ENCODE results near the gene KCNK10. TPM values are rescaled to one million over a fixed set of nuclear protein-coding genes. Genes with fewer than 3 reads are reported as not detected.

The KCNK10 gene
- total RNA-seq, 2 donors from 2014 or later = not detected

DNA sequence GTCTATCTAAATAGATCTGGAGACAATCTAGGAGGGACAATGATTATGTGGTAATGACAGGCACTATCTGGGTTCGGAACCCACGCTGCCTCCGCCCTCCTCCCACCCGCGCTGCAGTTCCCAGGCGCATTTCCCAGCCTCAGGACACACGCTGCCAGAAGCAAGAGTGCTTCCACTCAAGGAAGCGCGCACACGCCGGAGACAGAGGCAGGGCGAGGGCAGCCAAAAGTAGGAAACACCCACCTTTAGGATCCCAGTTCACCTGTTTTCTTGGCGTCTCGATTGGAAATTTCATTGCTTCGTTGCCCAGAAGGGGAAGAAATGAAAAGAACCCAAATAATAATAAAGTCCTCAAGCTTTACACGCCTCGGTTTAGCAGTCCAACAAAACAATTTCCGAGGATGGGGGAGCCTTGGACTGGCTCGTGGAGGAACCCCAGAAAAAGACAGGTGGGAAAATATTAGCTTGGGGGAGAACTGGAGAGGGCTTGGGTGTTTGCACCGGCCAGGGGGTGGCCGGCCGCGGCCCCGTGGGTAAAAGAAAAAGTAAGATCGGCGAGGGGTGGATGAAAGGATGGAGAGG is 474 bp downstream of the KCNK10 start:
- intact Hi-C loops (cut with DNase I) = no loop called here

DNA sequence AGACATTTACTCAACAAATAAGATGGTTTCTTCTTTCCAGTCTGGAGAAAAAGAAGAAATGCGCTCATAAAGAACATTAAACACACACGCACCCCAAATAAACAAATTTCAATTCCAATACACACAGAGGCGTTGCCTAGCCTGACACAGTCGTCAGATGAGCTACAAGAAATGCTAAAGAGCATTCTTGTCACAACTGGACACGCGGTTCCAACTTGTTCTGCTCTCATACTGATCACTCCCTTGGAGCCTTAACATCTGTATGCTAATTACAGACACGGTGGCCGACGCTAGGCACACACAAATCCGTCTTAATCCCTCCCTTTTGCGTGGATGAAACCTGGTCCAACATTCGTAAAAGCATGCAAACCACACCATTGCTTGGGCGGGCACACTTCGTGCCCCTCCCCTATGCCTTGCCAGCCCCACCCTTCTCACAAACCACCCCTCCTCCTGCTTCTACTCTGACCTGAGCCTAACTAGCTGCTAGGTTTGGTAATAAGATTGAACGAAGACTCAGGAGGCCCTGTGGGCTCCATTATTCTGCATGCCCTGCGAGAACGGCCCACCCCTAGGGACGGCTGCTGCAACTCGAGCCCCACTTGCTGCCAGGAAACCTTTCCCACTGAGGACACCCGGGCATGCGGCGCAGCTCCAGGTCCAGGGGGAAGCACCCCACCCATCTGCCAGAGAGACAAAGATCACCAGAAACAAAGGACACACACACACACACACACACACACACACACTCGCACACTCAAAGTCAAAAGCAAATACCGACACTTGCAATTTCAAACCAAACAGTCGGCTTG is 1.2 kb downstream of the KCNK10 start:
- intact Hi-C loops (cut with DNase I) = no loop called here
- no peak for DNase-seq (ENCODE audit: low spot score)

More for the DNA sequence above, 474 bp downstream of the KCNK10 start:
- DNase-seq (ENCODE audit: low spot score) = no peak

DNA sequence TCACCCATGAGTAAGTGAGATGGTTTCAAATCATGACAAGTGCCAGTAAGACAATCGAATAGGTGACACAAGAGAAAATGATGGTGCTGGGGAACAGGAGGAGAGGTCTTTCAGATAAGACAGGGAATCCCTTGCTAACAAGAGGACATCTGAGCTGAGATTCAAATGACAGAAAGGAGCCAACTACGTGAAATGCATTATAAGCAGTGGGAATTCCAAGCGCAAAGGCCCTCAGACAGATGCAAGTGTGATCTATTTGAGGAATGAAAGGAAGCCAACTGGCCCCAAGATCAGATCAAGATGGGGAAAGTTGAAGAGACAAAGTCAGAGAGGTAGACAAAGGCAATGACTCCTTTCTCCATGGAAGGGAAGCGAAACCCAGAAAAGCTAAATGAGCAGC is 4.7 kb downstream of the KCNK10 start:
- DNase-seq (ENCODE audit: low spot score) = no peak
- intact Hi-C loops (cut with DNase I) = no loop called here

DNA sequence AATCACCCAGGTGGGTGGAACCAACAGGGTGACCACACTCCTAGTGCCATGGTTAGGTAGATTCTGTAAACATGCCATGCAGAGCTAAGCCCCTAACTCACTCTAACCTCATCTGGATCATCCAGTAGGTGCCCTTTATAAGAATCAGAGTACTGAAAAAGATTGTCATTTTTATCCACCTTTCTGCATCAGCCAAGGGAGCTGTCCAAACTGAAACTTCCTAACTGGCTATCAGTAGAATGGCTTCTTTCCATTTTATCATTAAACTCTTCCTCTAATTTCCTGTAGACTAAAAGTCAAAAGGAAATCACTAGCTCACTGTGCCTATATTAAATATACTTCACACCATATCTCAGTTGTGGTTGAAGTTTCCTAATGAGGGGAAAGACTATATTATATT is 6.5 kb downstream of the KCNK10 start:
- intact Hi-C loops (cut with DNase I) = no loop called here
- no peak for DNase-seq (ENCODE audit: low spot score)

DNA sequence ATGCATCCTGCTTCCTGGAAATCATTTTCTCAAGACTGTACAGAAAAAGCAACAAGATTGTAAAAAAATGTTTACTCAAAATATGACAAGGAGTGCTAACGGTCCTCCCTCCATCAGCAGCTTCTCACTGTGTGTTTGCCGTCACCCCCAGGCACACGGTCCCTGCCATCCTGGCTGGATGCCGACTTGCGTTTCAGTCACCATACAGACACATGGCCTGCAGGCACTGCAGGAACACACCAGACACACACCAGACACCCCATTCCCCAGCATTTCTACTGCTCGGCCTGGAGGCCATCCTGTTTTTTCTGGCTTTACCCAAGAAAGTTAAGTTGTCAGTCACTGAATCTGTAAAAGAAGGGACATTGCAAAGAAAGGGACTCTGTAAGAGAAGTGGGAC is 10.8 kb downstream of the KCNK10 start:
- intact Hi-C loops (cut with DNase I) = loop anchor here in 1 of 2 donors (5.0 kb wide), 1 partner anchor 930 kb away; no protein-coding TSS in a partner anchor
- DNase-seq (ENCODE audit: low spot score) = no peak

DNA sequence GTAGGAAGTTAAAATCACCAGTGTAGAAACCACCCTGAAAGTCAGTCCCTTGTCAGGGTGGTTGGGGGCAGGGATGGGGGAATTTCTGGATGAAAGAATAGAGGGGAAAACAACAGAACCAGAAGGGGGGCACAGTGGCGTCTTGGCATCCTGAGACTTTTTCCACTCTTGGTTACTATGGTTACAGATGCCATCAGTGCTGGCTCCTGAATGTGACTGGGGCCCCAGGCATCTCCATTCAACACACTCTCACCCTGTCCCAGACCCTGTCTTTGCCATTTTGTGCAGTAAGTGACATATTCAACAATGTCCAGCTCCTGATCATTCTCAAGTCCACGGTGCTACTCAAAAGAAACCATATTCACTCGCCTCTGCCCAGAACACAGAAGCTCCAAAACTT is 11.3 kb downstream of the KCNK10 start:
- no peak for DNase-seq (ENCODE audit: low spot score)
- intact Hi-C loops (cut with DNase I) = loop anchor here in 1 of 2 donors (5.0 kb wide), 1 partner anchor 929 kb away; no protein-coding TSS in a partner anchor

DNA sequence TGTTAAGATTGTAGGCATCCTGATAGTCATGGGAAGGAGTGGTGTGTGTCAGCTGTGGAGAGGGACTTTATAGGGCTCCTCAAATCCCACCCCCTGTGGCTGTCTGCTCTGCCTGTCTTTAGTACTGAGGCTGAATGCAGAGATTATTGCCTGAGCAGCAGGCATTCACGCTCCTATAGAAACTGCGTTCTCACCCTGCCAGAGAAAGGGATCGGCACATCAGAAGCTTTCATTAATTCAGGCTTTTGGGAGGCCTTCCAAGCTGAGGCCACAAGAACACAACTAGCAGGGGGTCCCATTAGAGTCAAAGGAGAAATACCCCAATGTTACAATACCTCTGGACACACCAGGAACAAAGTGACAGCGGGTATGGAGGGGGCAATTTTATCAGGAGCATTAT is 12.6 kb downstream of the KCNK10 start:
- intact Hi-C loops (cut with DNase I) = loop anchor here in 1 of 2 donors (5.0 kb wide), 1 partner anchor 928 kb away; no protein-coding TSS in a partner anchor
- no peak for DNase-seq (ENCODE audit: low spot score)

DNA sequence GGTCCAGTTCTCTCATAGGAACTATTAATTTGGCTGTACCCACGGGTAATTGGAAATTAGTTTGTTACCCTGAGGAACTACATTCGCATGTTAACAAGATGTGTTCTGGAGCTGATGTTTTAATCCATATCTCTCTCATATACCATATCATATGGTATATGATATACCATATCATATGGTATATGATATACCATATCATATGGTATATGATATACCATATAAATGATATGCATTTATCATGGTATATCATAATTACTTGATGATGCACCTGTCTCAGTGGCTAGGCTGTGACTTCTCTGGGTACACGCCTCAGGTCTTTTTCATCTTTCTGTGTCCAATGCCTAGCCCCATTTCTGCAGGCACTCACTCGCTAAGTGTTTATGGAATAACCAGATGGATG is 13.0 kb downstream of the KCNK10 start:
- intact Hi-C loops (cut with DNase I) = loop anchor here in 1 of 2 donors (5.0 kb wide), 1 partner anchor 928 kb away; no protein-coding TSS in a partner anchor
- DNase-seq (ENCODE audit: low spot score) = no peak

DNA sequence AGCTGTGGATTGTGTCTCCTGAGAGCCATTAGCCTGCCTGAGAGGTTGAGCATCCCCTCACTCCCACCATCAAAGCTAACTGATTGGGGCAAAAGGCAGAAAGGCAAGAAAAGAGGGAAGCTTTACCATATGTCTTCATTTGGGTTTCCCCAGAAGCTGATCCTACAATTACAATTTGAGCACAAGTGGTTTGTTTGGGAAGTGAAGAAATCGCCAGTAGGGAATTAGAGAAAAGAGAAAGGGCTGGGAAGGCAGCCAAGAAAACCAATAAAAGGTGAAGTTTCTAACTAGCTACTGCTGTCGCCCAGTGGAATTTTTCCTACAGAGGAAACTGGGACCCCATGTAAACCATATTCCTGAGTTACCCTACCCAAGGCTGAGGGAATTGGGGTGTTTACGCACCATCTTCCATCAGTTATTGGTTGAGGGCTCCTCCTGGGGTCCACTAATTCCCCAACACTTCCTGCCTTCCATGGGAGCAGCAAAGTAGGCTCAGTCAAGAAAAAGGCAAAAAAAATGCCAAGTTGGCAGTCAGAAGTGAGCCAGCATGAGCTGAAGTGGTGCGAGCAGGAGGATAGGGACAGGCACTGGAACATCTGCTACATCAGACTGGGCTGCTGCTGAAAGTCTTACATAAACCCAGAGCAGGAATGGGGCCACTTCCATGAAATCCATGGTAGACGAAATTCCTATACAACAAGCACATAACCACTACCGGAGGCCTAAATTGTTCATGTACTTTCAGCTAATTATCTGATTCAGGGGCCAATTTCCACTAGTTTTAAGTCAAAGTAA is 17.3 kb downstream of the KCNK10 start:
- intact Hi-C loops (cut with DNase I) = no loop called here
- DNase-seq (ENCODE audit: low spot score) = no peak

DNA sequence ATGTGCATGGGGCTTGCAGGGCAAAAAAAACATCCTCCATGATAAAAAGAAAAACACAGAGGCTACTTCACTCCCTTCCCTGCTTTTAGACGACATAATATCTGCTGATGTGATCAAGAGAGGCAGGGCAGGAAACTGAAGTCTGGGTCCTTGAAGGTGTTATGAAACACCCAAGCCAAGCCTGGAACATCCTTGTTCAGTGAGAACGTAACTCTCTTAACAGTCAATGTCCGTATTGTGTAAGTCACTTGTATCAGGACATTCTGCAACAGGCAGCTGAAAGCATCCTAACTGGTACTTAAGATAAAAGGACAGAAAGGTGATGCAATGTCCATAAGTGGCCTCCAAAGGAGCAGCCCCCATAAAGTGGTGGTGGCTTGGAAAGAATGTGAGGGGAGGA is 20.0 kb downstream of the KCNK10 start:
- intact Hi-C loops (cut with DNase I) = no loop called here
- no peak for DNase-seq (ENCODE audit: low spot score)

DNA sequence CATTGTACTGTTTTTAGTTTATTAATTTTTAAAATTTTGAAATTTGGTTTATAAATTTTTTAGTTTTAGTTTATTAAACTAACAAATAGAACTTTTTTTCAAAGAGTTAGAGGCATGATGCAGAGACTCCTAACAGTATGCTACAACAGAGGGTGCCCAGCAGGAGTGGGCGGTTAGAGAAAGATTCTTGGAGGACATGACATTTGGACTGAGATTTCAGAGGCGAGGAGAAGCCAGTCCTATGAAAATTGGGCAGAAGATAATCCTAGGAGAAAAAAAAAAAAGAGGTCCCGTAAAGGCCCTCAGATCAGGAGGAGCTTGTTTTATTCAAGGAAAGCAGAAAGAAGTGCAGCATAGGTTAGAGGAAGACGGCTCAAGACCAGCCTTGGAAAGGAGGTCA is 21.7 kb downstream of the KCNK10 start:
- no peak for DNase-seq (ENCODE audit: low spot score)
- intact Hi-C loops (cut with DNase I) = no loop called here

DNA sequence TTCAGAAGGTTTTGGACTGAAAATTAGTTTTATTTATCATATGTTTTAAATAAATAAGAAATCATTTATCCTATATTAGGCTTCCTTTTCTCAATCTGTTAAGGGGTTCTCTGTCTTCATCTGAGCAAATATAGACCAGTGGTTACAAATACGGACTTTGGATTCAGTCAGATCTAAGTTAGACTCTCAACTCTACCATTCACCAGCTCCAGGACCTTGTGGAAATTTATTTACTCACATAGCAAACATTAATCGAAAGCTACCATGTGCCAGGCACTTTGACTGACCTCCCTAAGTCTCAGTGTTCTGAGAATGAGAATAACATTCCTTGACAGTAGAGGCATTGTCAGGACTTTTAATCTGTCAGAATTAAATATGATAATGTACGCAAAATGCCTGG is 22.3 kb downstream of the KCNK10 start:
- intact Hi-C loops (cut with DNase I) = no loop called here
- no peak for DNase-seq (ENCODE audit: low spot score)

DNA sequence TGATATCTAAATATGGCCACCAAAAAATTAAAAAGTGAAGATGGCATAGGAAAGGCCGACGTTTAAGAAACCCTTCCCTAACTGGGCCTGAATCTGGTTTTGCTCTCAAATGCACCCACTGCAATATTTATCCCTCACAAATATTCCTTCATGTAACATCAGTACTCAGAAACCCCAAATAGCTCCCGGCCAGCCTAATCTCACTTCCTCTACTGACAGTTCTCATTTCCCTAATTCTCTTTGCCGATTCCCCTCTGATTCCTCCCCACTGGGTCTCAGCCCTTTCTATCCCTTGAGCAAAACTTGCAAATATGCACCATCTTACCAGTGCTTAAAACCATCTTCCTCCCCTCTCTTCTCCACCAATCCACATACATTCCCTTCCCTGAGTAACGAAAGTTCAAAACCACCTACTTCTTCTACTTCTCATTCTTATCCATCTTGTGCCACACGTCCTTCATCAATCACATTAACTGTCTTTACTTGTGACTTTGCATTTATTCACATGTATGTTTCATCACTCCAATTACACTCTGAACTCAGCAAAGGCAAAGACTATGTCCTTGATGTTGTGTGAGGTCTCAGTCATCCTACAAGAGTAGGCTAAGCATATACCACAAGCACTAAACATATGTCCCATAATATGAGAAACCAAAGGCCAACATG is 23.1 kb downstream of the KCNK10 start:
- intact Hi-C loops (cut with DNase I) = no loop called here
- no peak for DNase-seq (ENCODE audit: low spot score)

DNA sequence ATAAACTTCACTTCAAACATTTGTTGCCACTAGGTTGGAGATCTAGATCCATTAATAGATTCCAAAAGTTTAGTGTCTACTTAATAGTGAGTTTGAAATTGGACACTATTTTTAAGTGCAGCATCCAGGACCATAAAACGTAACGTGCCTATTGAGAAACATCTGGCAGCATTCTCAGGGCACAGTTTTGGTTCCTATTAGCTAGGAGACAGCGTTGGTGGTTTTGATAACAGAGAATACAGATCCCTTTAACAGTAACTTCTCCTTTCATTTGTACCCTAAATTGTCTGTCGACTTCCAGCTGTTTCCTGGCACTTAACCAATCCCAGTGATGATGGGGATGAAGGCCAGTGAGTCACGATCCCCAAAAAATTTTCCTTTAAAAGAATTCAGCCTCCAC is 25.8 kb downstream of the KCNK10 start:
- DNase-seq (ENCODE audit: low spot score) = no peak
- intact Hi-C loops (cut with DNase I) = no loop called here

DNA sequence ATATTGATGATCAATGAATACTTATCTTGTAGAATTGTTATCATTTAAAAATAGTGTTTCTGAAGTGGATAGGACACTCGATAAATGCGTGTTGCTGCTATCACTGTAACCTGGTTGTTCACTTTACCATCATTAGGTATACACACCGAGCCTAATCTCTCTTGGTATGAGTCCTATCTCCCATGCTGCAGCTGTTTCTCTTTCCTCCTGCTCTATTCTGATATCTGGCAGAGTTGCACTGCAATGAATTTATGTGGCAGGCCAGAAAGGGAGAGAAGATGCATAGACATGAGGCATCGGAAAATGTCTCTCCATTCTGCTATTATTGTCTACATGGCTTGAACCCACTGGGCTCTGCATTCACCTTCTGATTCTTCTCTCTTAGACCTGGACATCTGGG is 26.7 kb downstream of the KCNK10 start:
- no peak for DNase-seq (ENCODE audit: low spot score)
- intact Hi-C loops (cut with DNase I) = no loop called here

DNA sequence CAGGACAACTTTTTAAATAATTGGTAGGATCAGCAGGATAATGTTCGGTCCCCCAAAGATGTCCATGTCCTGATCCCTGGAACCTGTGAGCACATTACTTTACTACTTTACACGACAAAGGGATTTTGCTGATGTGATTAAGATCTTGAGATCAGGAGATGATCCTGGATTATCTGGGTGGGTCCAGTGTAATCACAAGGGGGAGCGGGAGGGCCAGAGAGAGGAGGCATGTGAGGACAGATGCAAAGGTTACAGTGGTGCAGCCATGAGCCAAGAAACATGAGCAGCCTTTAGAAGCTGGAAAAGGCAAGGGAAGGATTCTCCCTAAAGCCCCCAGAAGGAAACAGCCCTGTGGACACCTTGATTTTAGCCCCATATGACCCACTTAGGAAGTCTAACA is 33.1 kb downstream of the KCNK10 start:
- intact Hi-C loops (cut with DNase I) = no loop called here
- no peak for DNase-seq (ENCODE audit: low spot score)

DNA sequence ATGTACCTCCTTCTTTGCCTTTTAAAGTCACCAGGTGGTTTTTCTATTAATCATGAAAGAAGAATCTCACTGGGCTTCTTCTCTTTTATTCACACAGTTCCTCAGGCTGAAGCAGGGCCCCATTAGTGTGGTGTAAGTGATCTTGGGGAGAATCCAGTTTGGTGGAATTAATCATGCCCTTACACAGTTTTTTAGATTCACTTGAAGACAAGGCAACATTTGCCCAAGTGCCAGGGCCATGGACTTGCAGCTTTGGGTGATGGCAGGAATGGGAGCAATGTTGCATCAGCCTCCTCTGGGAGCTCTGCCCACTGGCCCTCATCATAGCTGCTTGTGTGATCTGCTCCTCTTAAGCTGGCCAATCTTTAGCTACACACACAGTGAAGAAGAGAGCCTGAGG is 33.8 kb downstream of the KCNK10 start:
- no peak for DNase-seq (ENCODE audit: low spot score)
- intact Hi-C loops (cut with DNase I) = no loop called here

DNA sequence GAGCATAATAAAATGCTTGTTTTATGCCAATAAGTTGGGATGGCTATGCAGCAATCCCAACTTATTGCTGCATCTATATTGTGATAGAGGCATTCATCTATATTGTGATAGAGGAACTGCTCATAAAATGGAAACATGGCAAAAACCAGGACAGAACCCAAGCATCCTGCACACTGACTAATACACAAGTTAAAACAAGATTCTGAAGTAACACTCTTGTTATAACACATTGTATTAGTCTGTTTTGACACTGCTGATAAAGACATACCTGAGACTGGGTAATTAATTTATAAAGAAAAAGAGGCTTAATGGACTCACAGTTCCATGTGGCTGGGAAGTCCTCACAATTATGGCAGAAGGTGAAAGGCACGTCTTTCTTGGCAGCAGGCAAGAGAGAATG is 36.8 kb downstream of the KCNK10 start:
- no peak for DNase-seq (ENCODE audit: low spot score)
- intact Hi-C loops (cut with DNase I) = no loop called here

DNA sequence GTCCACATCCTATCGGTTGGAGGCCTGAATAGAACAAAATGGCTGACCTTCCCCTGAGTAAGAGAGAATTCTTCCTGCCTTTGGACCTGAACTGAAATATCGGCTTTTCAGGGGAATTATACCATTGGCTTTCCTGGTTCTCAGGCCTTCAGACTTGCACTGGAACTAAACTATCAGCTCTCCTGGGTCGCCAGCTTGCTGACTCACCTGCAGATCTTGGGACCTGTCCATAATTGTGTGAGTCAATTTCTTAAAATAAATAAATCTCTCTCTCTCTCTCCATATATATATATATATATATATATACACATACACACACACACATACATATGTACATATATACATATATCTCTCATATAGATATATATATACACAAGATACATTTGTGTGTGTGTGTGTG is 41.6 kb downstream of the KCNK10 start:
- intact Hi-C loops (cut with DNase I) = no loop called here

More for the DNA sequence above, 41.6 kb downstream of the KCNK10 start:
- no peak for DNase-seq (ENCODE audit: low spot score)
